GM21423 (cell line): ENCODE data around the gene TBXT.
A peak's percentile ranks its signal among the peaks of the same experiment; 100 is the strongest.
"Not testable (repeated sequence)": the region's sequence is repeated elsewhere in the genome, so short reads cannot be mapped to it uniquely, and the experiment has no call there.

ENCODE experiments used
- ATAC-seq: cut with Tn5 transposase; IDR thresholded peaks from one replicate; pipeline ENCODE4 v1.9.1; 2021; ENCODE audit warnings: mild to moderate bottlenecking, moderate library complexity; ENCODE audit not compliant: unreplicated experiment

The TBXT gene, protein sequence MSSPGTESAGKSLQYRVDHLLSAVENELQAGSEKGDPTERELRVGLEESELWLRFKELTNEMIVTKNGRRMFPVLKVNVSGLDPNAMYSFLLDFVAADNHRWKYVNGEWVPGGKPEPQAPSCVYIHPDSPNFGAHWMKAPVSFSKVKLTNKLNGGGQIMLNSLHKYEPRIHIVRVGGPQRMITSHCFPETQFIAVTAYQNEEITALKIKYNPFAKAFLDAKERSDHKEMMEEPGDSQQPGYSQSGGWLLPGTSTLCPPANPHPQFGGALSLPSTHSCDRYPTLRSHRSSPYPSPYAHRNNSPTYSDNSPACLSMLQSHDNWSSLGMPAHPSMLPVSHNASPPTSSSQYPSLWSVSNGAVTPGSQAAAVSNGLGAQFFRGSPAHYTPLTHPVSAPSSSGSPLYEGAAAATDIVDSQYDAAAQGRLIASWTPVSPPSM

DNA sequence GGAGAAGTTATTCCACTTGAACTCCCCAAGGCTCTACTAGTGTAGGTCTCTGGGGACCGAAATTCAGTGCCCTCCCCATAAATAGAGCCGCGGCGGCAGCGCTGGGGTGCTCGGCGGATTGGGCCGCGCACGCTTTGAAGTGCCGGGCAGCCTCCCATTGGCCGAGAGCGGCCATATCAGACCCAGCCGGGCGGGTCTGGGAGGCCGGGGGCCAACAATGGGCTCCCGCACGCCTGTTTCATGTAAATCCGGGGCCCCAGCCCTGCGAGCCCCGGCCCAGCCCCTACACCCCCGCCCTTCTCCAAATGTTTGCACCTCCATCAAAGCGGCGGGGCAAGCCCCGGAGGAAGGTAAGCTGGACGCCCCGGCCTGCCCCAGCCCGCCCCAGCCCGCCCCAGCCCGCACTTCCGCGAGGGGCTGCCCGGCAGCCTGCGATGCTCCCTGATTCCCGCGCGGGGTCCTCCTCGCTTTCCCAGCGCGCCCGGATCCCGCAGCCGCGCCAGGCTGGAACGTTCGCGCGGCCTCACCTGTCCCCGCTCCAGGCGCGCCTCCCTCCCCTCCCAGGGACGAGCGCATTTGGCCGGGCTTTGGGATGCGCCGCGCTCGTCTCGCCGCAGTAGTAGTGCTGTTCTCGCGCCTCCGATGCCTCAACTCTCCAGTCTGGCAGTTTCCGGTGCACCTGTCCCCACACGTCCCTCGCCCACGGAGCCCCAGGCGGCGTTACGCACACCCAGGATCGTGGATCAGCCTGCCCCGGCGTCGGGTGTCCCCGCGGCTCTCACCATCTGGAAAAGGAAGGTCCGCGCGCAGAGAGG, at the start of gene TBXT:
Gene TBXT (minus strand): TSS at position 51 of the 815 bp plus-strand sequence. CDS start 260 bp downstream, outside the sequence.
- ATAC-seq = no peak

DNA sequence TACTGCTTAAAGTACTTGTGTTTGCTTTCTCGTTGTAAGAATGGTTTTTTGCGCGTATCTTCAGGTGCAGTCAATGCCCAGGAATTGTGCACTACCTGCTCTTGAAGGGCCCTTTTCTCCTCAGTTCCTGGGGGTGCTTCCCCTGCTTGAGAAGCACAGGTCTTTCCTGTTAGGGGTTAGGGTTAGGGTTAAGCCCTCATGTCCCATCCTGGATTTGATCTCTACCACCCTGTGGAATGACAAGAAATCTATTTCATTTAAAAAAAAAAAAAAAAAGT, 39.6 kb upstream of the TBXT start:
- no peak for ATAC-seq

DNA sequence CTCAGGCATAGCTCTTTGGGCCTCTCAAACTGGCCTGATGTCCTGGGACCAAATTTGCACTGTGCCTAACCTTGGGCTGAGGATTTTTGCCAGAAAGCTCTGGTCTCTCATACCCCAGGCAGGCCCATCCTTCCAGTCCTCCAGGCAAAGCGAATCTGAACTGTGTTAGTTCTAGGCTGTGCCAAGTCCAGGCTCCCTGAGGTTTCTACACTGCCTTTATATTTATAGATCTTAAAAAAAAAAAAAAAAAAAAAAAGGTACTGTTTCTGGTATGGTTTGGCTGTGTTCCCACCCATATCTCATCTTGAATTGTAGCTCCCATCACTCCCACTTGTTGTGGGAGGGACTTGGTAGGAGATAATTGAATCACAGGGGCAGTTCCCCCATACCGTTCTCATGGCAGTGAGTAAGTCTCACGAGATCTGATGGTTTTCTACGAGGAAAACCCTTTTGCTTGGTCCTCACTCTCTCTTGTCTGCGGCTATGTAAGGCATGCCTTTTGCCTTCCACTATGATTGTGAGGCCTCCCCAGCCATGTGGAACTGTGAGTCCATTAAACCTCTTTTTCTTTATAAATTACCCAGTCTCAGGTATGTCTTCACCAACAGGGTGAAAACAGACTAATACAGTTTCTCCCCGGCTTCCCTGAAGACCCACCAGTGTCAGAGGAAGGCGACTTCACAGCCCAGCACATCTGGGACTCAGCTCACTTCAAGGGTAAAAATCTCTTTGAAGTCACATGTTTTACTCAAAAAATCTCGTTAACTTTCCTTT, 39.0 kb upstream of the TBXT start:
- ATAC-seq = no peak

DNA sequence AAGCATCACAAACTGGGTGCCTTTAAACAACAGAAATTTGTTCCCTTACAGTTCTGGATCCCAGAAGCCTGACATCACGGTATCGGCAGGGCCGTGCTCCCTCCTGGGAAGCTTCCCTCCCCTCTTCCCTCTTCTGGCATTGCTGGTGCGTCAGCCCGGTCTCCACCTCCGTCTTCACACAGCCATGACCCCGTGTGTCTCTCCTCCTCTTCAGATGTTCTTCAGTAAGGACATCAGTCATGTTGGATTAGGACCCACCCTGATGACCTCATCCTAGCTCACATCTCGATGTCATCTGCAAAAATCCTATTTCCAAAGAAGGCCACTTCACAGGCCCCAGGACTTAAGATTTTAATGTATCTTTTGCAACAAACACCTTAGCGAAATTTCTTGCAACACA, 38.4 kb upstream of the TBXT start:
- no peak for ATAC-seq

DNA sequence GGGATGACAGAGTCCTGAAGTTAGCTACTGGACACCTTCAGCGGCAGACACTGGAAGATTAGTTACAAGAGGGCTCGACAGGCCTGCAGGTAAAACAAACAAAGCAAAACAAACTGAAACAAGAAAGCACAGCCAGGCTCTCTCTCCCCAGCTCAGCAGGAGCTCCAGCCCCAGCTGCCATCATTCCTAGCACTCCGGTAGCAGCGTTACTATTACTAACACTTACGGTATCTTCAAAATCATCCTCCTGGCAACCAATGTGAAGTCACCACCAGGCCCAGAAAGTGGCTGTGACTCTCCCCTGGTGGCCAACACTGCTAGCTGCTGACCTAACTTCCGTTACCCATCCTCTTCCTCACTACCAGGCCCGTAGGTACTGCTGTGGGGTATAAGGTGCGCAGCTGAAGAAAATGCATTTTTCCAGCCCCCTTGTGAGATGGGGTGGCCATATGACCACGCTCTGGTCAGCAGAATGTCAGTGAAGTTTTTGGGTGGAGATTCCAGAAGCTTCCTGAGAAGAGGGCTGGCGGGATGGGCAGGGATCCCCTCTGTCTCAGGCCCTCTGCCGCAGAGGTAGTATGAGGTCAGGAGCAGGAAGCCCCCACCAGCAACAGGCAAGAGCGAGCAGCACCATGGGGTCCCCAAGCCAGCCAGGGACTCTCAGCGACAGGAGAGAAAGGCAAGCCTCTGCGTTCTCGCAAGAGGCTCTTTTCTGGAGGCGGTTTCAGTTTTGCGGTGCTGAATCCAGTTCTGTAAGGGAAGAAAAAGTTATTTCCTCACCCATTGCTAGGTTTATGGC, 37.4 kb upstream of the TBXT start:
- no peak for ATAC-seq

DNA sequence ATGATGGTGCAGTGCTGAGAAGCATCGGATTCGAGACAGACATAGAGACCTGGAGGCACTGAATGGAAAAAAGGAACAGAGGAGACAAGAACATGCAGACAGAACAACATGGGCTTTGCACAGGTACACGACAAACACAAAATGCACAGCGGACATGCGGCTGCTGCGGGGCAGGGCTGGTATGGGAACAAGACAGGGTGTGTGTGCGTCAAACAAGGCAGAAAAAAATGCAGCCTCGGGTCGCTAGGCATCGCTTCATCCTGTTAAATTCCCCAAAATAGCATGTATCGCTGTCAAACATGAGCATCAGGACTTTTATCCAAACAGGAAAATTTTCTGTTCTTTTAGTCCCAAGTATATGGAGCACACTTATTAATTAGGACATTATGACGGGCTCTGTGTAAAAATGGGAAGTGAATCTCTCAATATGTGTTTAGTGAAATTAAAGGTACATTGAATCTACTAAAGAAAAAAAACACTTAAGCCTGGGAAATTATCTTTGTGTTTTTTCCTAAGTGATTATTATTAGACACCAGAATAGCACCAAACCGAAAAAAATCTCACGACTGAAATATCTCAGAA, 36.1 kb upstream of the TBXT start:
- no peak for ATAC-seq

DNA sequence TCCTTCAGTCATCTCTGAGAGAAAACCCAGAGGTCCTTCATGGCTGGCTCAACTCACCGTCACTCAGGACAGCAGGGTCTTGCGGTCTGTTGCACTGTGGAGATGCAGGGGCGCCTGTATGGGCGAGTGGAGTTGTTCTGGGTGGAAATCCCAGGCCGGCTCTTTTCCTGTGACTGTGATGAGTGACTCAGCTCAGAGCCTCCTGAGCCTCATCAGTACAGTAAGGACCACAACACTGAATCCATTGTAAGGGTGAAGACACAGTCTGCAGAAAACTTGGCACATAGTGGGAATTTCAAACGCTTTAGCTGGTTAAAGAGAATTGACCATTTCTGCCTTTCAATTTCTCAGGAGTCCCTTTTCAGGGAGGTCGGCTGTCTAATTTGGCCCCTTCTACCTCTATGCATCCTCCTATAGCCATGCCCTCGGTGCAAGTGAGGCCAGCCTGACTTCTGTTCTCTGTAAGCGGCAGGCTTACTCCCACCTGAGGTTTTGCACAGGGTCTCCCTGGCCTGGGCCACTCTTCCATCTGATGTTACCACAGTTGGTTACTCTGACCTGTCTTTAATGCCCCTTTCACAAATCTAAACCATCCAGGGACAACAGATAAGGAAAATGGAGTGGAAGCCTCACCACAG, 35.5 kb upstream of the TBXT start:
- ATAC-seq = no peak

DNA sequence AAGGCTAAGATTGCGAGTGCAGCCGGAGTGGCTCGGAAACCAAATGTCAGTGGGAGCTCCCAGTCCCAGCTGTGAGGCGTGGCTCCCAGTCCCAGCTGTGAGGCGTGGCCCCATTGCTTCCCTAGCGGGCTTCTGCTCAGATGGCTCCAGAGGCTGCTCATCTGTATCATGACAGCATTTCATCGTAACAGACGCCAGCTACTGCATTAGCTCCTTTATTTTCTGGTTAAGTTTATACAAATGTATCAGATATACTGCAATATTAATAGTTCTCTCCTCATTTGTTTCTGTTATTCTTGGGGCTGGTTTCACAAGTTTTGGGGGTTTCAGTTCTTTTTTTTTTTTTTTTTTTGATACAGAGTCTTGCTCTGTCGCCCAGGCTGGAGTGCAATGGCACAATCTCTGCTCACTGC, 34.7 kb upstream of the TBXT start:
- peak; percentile 69 for ATAC-seq

DNA sequence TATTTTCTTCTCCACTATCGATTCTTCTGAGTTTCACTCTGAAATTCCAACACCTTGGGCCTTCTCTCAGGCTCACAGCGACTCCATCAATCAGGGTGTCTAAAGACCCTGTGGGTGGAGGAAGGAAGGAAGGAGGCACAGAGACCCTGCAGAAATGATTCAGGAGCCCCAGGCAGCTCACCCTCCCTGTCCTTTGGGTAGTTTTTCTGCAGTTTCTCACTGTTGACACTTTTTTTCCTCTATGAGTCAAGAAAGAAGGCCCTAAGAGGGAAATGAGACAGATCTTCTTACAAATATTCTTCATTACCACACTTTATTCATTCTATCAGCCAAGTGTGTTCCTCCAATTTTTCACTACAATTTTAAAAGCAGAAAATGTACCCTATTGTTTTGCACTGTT, 34.2 kb upstream of the TBXT start:
- ATAC-seq = peak; percentile 18

DNA sequence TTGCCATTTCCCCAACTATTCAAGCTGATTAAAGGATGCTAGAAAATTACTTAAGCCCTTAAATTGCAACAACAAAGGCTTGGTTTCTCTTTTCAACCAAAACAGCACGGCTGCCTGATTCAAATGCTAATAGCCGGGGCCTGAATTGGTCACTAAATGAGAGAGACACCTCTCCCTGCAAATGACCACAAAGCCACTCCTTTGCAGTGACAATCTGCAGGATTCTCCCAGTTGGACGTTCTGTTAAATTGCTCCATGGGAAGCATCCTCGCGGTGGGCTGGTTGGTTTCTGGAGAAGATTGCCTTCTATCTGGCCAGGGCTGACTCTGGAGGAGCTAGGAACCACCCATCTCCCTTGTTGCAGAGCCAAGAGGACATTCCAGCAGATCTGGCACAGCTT, 29.7 kb upstream of the TBXT start:
- no peak for ATAC-seq

DNA sequence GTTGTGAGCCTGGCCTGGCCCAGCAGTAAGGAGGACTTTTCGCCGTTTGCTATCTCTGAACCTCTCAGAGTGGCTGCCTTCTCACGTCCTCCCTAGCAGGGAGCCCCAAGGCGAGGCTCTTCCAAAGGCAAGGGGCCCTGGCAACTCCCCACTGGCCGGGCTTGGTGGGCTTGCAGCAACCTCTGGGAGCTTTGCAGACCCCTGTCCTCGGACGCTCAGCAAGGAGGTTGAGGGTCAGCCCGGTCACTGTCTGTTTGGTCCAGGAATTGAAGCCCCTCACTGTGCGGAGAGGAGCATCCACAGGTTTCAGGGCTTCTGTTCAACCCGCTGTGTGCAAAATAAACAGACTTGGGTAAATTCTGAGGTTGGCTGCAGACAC, 28.2 kb upstream of the TBXT start:
- no peak for ATAC-seq

DNA sequence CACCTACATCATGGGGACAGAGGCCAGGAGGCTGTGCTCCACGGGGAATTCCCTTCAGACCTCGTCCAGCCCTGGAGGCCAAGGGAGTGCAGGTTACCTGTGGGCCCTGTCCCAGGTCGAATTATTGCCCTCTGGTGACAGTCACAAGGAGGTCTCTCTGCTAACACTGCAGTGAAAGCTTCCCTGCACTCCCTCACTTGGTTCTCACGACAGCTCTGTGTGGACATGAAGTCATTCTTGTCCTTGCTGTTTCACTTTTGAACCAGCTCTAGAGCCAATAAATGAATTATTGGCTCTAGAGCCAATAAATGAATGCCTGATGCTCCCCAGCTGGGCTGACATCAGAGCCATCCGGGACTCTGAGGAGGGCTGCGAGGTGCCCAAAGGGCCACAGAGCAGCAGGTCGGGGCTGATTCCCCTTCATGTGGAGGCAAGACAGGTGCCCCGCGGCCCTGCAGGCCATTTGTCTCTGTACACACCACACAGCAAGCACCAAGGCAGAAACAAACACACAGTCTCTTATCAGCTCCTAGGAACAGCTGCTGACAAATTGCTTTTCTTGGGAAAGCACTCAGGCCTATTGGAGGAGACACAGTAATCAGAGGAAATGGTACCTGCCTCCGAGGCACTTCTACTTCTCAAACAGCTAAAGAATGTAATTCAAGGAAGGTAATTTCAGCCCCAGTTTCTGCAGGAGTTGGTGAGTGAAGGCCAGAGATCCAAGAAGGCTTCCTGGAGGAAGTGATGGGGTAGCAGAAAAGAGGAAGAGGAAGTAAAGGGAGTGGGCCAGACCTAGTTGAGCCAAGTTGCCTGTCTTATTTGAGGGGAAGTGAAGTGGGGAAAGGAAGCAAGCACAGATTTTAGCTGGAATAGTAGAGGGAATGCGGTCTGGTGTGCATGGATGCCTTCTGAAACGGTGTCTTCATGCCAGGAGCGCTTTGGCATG, 27.5 kb upstream of the TBXT start:
- ATAC-seq = no peak

DNA sequence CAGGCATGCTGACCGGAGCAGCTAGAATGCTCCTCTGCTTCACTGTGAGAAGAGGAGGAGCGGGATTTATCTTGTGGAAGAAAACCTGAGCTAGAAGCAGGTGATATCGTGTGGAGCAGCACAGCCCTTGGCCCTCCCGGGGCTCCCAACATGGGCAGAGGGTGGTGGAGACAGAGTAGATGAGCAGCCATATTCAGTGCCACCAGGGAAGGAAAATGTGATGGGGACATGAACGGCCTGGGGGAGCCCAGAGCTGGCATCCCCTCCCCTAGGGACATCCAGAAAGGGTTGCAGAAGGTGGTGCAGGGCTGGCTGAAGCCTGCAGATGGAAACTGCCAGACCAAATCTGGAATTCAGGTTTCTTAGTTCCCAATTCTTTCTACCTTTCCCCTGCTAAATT, 24.9 kb upstream of the TBXT start:
- no peak for ATAC-seq

DNA sequence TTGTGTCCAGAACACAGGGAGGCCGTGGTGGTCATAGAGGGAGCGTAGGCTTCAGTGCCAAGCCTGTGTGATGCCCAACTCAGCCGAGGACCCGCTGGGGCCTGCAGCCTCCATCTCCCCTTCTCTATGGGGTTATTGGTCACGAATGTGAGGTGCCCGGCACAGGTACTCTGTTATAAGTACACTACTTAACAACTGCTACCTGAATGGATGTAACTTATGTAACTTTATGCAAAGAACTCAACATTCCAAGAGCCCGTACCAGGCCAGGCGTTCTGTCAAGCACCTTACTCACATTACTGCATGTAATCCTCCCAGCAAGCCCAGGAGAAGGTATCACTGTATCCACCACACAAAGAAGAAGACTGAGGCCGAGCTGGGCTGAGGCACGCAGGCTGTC, 24.5 kb upstream of the TBXT start:
- ATAC-seq = no peak

DNA sequence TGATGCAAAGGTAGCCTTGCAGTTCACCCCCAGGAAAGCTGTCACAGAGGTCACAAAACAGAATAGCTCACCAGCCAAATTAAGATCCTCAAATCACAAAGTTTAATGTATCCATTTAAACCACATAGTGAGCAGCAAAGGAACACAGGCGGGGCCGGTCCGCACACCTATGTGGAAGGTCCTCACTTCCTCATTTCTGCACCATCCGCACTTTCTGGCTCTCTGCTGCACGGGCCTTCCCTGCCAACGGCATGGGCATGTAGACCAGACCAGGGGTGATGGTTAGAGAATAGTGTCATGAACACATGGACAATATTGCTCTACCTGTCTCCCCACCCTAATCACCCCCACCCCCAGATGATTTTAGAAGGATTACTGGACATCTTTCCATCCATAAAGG, 12.1 kb upstream of the TBXT start:
- ATAC-seq = no peak

DNA sequence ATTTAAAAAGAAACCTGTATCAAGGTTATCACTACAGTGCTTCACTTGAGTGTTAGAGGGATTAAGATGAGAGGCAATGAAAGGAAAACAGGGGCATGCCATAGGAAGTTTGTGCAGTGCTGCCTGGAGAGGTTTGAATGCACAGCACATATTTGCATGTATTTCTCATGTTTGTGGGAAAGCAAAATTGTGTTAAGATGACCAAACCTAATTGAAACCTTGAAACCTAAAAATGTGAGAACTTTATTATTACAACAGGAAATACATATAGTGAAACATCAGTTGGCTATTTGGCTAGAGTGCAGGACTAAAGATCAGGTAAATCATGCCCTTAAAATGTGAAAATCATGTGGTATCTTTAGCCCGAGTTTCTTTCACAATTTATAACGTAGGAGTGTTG, 8.5 kb upstream of the TBXT start:
- no peak for ATAC-seq

DNA sequence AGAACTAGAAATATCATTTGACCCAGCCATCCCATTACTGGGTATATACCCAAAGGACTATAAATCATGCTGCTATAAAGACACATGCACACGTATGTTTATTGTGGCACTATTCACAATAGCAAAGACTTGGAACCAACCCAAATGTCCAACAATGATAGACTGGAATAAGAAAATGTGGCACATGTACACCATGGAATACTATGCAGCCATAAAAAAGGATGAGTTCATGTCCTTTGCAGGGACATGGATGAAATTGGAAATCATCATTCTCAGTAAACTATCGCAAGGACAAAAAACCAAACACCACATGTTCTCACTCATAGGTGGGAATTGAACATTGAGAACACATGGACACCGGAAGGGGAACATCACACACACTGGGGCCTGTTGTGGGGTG, 7.4 kb upstream of the TBXT start:
- ATAC-seq = not testable (repeated sequence)

DNA sequence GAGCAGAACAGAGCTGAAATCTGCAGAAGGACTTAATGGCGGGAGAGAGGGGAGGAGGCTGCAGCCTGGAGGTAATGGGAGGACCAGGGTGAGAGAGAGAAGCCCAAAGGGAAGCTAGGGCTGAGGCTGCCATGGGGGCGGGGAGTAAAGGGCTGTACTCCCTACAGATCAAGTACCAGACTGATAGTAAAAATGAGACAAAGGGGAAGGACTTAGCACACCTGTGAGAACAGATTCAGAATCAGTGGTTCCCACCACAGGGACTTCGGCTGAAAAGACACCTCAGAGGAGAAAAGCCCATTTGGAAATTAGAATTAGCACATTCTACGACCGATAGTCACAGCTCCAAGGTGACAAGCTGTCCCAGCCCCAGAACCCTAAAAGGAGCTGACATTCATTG, 6.4 kb upstream of the TBXT start:
- ATAC-seq = peak; percentile 45
